GM12865 (cell line): ENCODE measurements around the gene LKAAEAR1.

ENCODE experiments used
- DNase-seq: peaks from one replicate; pipeline ENCODE4 v3.0.0; 2010; ENCODE audit warnings: low read depth
- H3K4me3 ChIP-seq: 2 replicates; pipeline ENCODE4 v1.5.1; 2011; ENCODE audit warnings: mild to moderate bottlenecking, low read depth, low read length, control low read depth
- CTCF ChIP-seq: IDR thresholded peaks from 2 replicates; pipeline ENCODE4 v1.5.1; 2011; ENCODE audit warnings: low read length, control low read depth, low read depth, inconsistent platforms; ENCODE audit not compliant: insufficient read depth; ENCODE audit errors: missing control alignments

The LKAAEAR1 gene

GRCh38 chr20:64055893-64056638 lies 28.1 kb downstream of the LKAAEAR1 start:
- TF ChIP-seq CTCF, result no peak
- H3K4me3 ChIP-seq, result no peak overlapping the region
- peak; percentile 40 for DNase-seq

GRCh38 chr20:64055396-64055892 lies 28.8 kb downstream of the LKAAEAR1 start:
- no peak for DNase-seq
- H3K4me3 ChIP-seq, result no peak overlapping the region
- TF ChIP-seq CTCF, result no peak

GRCh38 chr20:64053841-64054661 lies 30.1 kb downstream of the LKAAEAR1 start:
- TF ChIP-seq CTCF, result peak; percentile 21
- no peak overlapping the region for H3K4me3 ChIP-seq
- DNase-seq, result no peak

GRCh38 chr20:64052987-64053840 lies 31.0 kb downstream of the LKAAEAR1 start:
- H3K4me3 ChIP-seq, result no peak overlapping the region
- TF ChIP-seq CTCF, result no peak
- no peak for DNase-seq

GRCh38 chr20:64052326-64052722 lies 31.9 kb downstream of the LKAAEAR1 start:
- DNase-seq, result no peak
- no peak overlapping the region for H3K4me3 ChIP-seq
- TF ChIP-seq CTCF, result no peak

- H3K4me3 ChIP-seq, result no peak overlapping the region
- TF ChIP-seq CTCF, result no peak
- no peak for DNase-seq
Measured at GRCh38 chr20:64051561-64052325, 32.5 kb downstream of the LKAAEAR1 start.
